ENCODE measurements around the gene NRXN3. TPM values are rescaled to one million over a fixed set of nuclear protein-coding genes. Genes with fewer than 3 reads are reported as not detected.

The NRXN3 gene
- total and polyA plus RNA-seq, 2 experiments from 2014 or later: 0.08 to 0.11 TPM

DNA sequence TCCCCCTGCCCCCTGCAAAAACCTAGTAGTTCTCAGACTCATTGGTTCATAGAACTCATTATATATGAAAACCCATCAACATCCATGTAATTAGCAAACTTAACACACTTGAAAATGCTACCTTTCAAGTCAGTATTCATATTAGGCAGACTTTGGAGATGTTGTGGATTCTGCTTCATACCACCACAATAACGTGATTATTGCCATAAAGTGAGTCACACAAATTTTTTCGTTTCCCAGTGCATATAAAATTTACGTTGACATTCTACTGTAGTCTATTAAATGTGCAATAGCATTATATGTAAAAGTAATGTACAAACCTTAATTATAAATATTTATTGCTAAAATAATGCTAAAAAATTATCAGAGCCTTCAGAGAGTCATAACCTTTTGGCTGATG, 1387.1 kb downstream of the NRXN3 start:
- Histone ChIP-seq H3K27ac (no peak overlapping the region), H3K9me2 (ENCODE audit: insufficient read depth) (no peaks in the 10 kb centered on the region), H3F3A (ENCODE audit: insufficient read depth) (no peaks in the 10 kb centered on the region), H3K27me3 (replicated peaks; ENCODE audit: insufficient read depth) (no peaks in the 10 kb centered on the region), H3K9ac (no peak overlapping the region), H3K4me3 (no peak overlapping the region), H3K9me3 (ENCODE audit: low read depth) (no peaks in the 10 kb centered on the region), H3K4me1 (ENCODE audit: insufficient read depth) (no peaks in the 10 kb centered on the region), H4K20me1 (ENCODE audit: insufficient read depth) (no peaks in the 10 kb centered on the region), H3K36me3 (ENCODE audit: low read depth) (no peaks in the 10 kb centered on the region), H2AFZ (no peak overlapping the region), H3K4me2 (ENCODE audit: unreplicated experiment) (no peak overlapping the region), H3K79me2 (ENCODE audit: insufficient read depth) (no peaks in the 10 kb centered on the region)
- DNase-seq: no peak
- TF ChIP-seq EZH2phosphoT487 (IDR thresholded peaks at IDR 0.05; ENCODE audit: insufficient read depth, low read depth) (no peak), EZH2 (IDR thresholded peaks at IDR 0.05; ENCODE audit: insufficient read depth, poor library complexity, severe bottlenecking) (no peak)
- in situ Hi-C loops (cut with MboI): no loop called here
- 4 to 11% methylated on average over 3 of the region's 3 CpGs for WGBS, 2 experiments (ENCODE audit: low coverage in 1 of 2, low lambda C conversion rate in 2 of 2, missing lambda C conversion rate in 2 of 2)

DNA sequence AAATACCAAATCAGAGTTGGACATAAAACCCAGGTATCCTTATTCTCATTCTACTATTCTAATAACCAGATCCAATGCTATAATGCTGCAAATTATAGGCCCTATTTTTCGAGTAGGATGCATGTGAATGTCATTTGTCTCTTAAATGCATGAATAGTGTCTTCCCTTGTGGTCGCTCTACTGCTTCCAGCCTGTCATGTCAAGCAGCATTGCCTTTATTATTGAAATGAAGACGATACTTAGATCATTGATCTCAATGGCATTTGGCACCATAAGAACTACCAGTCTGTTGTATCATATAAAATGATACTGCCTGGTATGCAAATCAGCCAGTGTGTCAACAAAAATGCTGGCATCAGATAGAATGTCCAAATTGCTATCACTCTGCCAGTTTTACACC, 1392.0 kb downstream of the NRXN3 start:
- no peak for TF ChIP-seq EZH2 (IDR thresholded peaks at IDR 0.05; ENCODE audit: insufficient read depth, poor library complexity, severe bottlenecking)
- TF ChIP-seq EZH2phosphoT487 (IDR thresholded peaks at IDR 0.05; ENCODE audit: insufficient read depth, low read depth): no peak
- H3K4me3 ChIP-seq: no peak overlapping the region
- no peaks in the 10 kb centered on the region for H3K36me3 ChIP-seq (ENCODE audit: low read depth)

DNA sequence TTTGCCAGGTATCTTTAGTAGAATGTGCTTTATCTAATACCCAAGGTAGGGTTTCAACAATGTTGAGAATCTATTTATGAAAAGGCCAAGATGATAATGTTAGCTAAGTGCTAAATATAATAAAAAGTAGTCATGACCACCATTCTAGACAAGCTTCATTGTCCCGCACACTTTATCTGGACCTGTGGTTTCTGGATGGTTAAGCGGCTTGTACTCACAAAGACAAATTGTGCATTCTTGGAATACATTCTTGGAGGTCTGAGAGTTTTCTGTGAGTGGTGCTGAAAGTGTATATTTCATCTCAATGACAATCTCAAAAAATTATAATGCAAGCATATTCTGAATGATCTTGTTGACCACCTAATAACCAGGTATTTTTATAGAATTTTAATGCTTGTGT, 1394.2 kb downstream of the NRXN3 start:
- Histone ChIP-seq H3K9ac (no peak overlapping the region), H3K4me3 (no peak overlapping the region), H3K4me1 (ENCODE audit: insufficient read depth) (no peaks in the 10 kb centered on the region), H2AFZ (no peak overlapping the region), H3K27ac (no peak overlapping the region), H3K4me2 (ENCODE audit: unreplicated experiment) (no peak overlapping the region), H3K27me3 (replicated peaks; ENCODE audit: insufficient read depth) (no peaks in the 10 kb centered on the region), H3K9me3 (ENCODE audit: low read depth) (no peaks in the 10 kb centered on the region), H3K36me3 (ENCODE audit: low read depth) (no peaks in the 10 kb centered on the region), H3F3A (ENCODE audit: insufficient read depth) (no peaks in the 10 kb centered on the region), H4K20me1 (ENCODE audit: insufficient read depth) (no peaks in the 10 kb centered on the region), H3K79me2 (ENCODE audit: insufficient read depth) (no peaks in the 10 kb centered on the region), H3K9me2 (ENCODE audit: insufficient read depth) (no peaks in the 10 kb centered on the region)
- 44 to 58% methylated on average over 2 of the region's 2 CpGs for WGBS, 2 experiments (ENCODE audit: low coverage in 1 of 2, low lambda C conversion rate in 2 of 2, missing lambda C conversion rate in 2 of 2)
- no peak for TF ChIP-seq EZH2phosphoT487 (IDR thresholded peaks at IDR 0.05; ENCODE audit: insufficient read depth, low read depth)
- TF ChIP-seq EZH2 (IDR thresholded peaks at IDR 0.05; ENCODE audit: insufficient read depth, poor library complexity, severe bottlenecking): no peak
- in situ Hi-C loops (cut with MboI): no loop called here
- no peak for DNase-seq

More for the DNA sequence above, 1392.0 kb downstream of the NRXN3 start:
- Histone ChIP-seq H3K27ac (no peak overlapping the region), H3K4me2 (ENCODE audit: unreplicated experiment) (no peak overlapping the region), H3K9me2 (ENCODE audit: insufficient read depth) (no peaks in the 10 kb centered on the region), H3K27me3 (replicated peaks; ENCODE audit: insufficient read depth) (no peaks in the 10 kb centered on the region), H3F3A (ENCODE audit: insufficient read depth) (no peaks in the 10 kb centered on the region), H3K9me3 (ENCODE audit: low read depth) (no peaks in the 10 kb centered on the region), H2AFZ (no peak overlapping the region), H3K9ac (no peak overlapping the region), H3K4me1 (ENCODE audit: insufficient read depth) (no peaks in the 10 kb centered on the region), H3K79me2 (ENCODE audit: insufficient read depth) (no peaks in the 10 kb centered on the region), H4K20me1 (ENCODE audit: insufficient read depth) (no peaks in the 10 kb centered on the region)
- no peak for DNase-seq
- in situ Hi-C loops (cut with MboI): no loop called here
- WGBS, 2 experiments (ENCODE audit: low coverage in 1 of 2, low lambda C conversion rate in 2 of 2, missing lambda C conversion rate in 2 of 2): 9 to 13% methylated on average over 3 of the region's 3 CpGs

DNA sequence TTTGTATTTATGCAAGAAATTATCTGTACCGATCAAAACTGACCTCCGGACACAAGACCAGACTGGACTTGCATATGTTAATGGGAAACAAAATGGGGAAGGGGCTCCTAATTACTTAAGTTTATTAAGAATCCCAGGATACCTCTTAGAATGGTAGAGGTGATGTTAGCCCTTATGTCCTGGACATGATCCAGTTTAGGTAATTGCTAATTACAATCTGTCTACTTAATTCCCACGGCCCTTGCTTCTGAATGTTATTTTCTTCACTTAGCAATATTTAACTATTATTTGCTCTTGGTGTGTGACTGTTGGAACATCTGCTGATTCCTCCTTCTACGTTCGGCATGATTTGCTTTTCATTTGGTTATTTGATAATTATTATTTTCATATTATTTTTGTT, 1397.1 kb downstream of the NRXN3 start:
- no peaks in the 10 kb centered on the region for H3K27me3 ChIP-seq (replicated peaks; ENCODE audit: insufficient read depth)
- TF ChIP-seq EZH2phosphoT487 (IDR thresholded peaks at IDR 0.05; ENCODE audit: insufficient read depth, low read depth) (no peak), EZH2 (IDR thresholded peaks at IDR 0.05; ENCODE audit: insufficient read depth, poor library complexity, severe bottlenecking) (no peak)
- H2AFZ ChIP-seq: no peak overlapping the region
- H4K20me1 ChIP-seq (ENCODE audit: insufficient read depth): no peaks in the 10 kb centered on the region
- H3K36me3 ChIP-seq (ENCODE audit: low read depth): no peaks in the 10 kb centered on the region
- H3K9ac ChIP-seq: no peak overlapping the region
- no peak overlapping the region for H3K4me2 ChIP-seq (ENCODE audit: unreplicated experiment)
- H3K4me3 ChIP-seq: no peak overlapping the region
- 44 to 47% methylated on average over 5 of the region's 5 CpGs for WGBS, 2 experiments (ENCODE audit: low coverage in 1 of 2, low lambda C conversion rate in 2 of 2, missing lambda C conversion rate in 2 of 2)
- H3K27ac ChIP-seq: no peak overlapping the region
- no peak for DNase-seq
- in situ Hi-C loops (cut with MboI): no loop called here
- no peaks in the 10 kb centered on the region for H3K79me2 ChIP-seq (ENCODE audit: insufficient read depth)
- H3F3A ChIP-seq (ENCODE audit: insufficient read depth): no peaks in the 10 kb centered on the region
- H3K9me2 ChIP-seq (ENCODE audit: insufficient read depth): no peaks in the 10 kb centered on the region
- no peaks in the 10 kb centered on the region for H3K4me1 ChIP-seq (ENCODE audit: insufficient read depth)
- H3K9me3 ChIP-seq (ENCODE audit: low read depth): no peaks in the 10 kb centered on the region

DNA sequence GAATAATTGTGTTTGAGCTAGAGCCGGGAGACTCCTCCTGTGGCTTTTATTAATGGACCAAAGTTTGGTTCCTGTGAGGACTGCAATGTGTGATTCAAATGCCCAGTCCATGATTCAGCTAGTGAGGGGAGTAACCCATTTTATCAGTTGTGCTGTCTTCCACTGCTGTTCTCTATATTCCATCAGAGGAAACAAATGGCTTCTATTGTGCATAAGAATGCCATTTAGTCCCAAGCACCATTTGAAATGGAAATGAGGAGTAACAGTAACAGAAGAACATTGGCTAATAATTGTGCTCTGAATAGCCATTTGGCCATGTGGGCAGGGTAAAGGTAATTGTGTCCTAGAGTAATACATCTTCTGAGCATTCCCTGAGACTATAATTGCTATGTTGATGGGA, 1398.4 kb downstream of the NRXN3 start:
- DNase-seq: no peak
- Histone ChIP-seq H3K9me2 (ENCODE audit: insufficient read depth) (no peaks in the 10 kb centered on the region), H4K20me1 (ENCODE audit: insufficient read depth) (no peaks in the 10 kb centered on the region), H3K36me3 (ENCODE audit: low read depth) (no peaks in the 10 kb centered on the region), H3K9ac (no peak overlapping the region), H3K4me2 (ENCODE audit: unreplicated experiment) (no peak overlapping the region), H3K79me2 (ENCODE audit: insufficient read depth) (no peaks in the 10 kb centered on the region), H3K4me1 (ENCODE audit: insufficient read depth) (no peaks in the 10 kb centered on the region), H2AFZ (no peak overlapping the region), H3K4me3 (no peak overlapping the region), H3F3A (ENCODE audit: insufficient read depth) (no peaks in the 10 kb centered on the region), H3K27ac (no peak overlapping the region), H3K27me3 (replicated peaks; ENCODE audit: insufficient read depth) (no peaks in the 10 kb centered on the region), H3K9me3 (ENCODE audit: low read depth) (no peaks in the 10 kb centered on the region)
- in situ Hi-C loops (cut with MboI): no loop called here
- TF ChIP-seq EZH2phosphoT487 (IDR thresholded peaks at IDR 0.05; ENCODE audit: insufficient read depth, low read depth) (no peak), EZH2 (IDR thresholded peaks at IDR 0.05; ENCODE audit: insufficient read depth, poor library complexity, severe bottlenecking) (no peak)
- WGBS, 2 experiments (ENCODE audit: low coverage in 1 of 2, low lambda C conversion rate in 2 of 2, missing lambda C conversion rate in 2 of 2): 0 to 24% methylated on average over 1 of the region's 1 CpG
